ENCODE results near the gene SLC25A40. TPM values are rescaled to one million over a fixed set of nuclear protein-coding genes. Genes with fewer than 3 reads are reported as not detected.
"Not testable (repeated sequence)": the region's sequence is repeated elsewhere in the genome, so short reads cannot be mapped to it uniquely, and the experiment has no call there.

The SLC25A40 gene, protein sequence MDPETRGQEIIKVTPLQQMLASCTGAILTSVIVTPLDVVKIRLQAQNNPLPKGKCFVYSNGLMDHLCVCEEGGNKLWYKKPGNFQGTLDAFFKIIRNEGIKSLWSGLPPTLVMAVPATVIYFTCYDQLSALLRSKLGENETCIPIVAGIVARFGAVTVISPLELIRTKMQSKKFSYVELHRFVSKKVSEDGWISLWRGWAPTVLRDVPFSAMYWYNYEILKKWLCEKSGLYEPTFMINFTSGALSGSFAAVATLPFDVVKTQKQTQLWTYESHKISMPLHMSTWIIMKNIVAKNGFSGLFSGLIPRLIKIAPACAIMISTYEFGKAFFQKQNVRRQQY
- 10 to 100 TPM; 34.5 to 35.0 TPM for total RNA-seq

DNA sequence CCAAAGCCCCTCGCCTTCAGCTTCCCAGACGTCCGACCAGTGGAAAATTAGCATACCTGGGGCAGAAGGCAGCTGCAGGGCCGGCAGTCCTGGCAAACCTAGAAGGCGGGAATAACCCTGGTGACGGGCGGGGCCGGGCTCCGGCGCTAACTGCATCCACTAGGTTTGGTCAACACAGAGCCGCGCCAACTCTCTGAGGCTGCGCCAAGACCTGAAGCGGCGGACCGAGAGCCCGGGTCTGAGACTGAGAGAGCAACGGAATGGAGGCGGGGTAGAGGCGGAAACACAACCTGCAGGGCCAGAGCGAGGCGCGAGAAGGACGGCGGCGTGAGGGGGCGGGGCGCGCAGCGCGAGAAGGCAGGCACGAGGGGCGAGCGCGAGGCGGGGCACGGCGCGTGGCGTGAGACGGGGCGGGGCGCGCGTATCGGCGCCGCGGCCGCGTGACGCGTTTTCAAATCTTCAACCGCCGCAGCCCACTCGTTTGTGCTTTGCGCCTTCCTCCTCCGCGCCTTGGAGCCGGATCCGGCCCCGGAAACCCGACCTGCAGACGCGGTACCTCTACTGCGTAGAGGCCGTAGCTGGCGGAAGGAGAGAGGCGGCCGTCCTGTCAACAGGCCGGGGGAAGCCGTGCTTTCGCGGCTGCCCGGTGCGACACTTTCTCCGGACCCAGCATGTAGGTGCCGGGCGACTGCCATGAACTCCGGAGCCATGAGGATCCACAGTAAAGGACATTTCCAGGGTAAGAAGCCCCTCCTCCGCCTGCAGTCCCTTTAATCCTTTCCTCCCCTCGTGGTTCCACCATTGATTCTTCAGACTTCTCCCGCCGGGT lies at the start of gene SLC25A40, which contains the start of gene DBF4:
Gene SLC25A40 (minus strand): TSS at position 321 of the 829 bp plus-strand sequence. CDS start 17,633 bp downstream, outside the sequence.
Gene DBF4 (plus strand): TSS at position 454 of the 829 bp plus-strand sequence. CDS start 240 bp downstream, at position 694.
- ChIA-PET CTCF (interaction anchor here (0.9 to 1.5 kb wide), 2 partner anchors 26 to 58 kb away, joined by 3 to 6 read pairs; partner anchors contain the start of gene ADAM22), POLR2A (interaction anchor here (0.6 to 1.3 kb wide), 3 partner anchors 46 to 91 kb away, joined by 3 to 13 read pairs (median 5); partner anchors contain the start of gene ADAM22)

DNA sequence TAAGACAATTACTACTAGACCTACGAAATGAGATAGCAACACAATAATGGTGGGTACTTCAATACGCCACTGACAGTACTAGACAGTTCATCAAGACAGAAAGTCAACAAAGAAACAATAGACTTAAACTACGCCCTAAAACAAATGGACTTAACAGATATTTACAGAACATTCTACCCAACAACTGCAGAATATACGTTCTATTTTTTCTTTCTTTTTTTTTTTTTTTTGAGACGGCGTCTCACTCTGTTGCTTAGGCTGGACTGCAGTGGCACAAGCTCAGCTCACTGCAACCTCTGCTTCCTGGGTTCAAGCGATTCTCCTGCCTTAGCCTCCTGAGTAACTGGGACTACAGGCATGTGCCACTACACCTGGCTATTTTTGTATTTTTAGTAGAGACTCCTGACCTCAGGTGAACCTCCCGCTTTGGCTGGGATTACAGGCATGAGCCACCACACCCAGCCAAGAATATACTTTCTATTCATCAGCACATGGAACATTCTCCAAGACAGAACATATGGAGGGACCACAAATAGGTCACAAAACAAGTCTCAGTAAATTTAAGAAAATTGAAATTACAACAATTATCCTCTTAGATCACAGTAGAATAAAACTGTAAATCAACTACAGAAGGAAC lies 46.7 kb upstream of the SLC25A40 start:
- CTCF ChIA-PET, POLR2A ChIA-PET: not testable (repeated sequence)

- ChIA-PET POLR2A (no interaction called here), CTCF (no interaction called here)
Observed at GRCh38 chr7:87920578-87920977, 44.4 kb upstream of the SLC25A40 start.

DNA sequence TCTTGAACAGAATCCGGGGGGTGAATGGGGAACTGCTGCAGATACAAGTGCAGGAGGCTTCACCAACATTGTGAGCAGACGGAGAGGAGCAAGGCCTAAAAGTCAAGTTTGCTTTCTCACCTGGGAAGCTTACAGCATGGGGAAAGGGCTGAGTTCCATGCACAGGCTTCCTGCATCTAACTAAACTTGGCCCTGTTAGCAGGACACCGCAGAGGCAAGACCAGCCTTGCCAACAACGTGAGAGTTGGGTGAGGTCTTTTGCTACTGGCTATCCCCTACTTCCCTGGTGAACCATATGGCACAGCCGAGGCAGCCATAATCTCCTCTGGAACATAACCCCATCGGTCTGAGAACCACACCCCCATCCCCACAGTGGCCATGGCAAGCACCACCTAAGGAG lies 43.7 kb upstream of the SLC25A40 start:
- CTCF ChIA-PET, result no interaction called here
- POLR2A ChIA-PET, result no interaction called here

- ChIA-PET POLR2A (no interaction called here), CTCF (no interaction called here)
Observed at GRCh38 chr7:87918740-87919139, 42.6 kb upstream of the SLC25A40 start.

DNA sequence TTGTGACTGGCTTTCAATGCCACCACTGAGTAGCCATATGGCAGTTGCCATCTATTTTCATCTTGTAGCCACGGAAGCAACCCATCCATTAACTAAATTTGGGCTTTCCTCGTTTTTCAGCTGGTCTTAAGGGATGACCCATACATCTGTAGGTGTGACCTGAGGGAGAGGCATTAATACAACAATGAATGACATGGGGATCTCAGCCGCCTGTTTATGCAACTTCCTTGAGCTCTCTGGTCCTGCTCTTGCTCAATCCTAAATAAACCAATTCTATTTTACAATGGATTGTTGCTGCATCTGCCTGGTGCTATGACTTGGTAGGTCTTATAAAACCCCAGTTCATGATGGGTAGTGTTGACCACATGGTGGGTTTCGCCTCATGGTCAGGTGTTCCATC lies 36.0 kb upstream of the SLC25A40 start:
- CTCF ChIA-PET, result interaction anchor here (1.0 kb wide), 1 partner anchor 56 kb away, joined by 3 read pairs; no protein-coding TSS in a partner anchor
- POLR2A ChIA-PET, result no interaction called here

GRCh38 chr7:87908814-87909213 lies 32.7 kb upstream of the SLC25A40 start:
- CTCF ChIA-PET, POLR2A ChIA-PET: not testable (repeated sequence)

- CTCF ChIA-PET, POLR2A ChIA-PET: not testable (repeated sequence)
Observed at GRCh38 chr7:87907136-87907906, 31.2 kb upstream of the SLC25A40 start.

DNA sequence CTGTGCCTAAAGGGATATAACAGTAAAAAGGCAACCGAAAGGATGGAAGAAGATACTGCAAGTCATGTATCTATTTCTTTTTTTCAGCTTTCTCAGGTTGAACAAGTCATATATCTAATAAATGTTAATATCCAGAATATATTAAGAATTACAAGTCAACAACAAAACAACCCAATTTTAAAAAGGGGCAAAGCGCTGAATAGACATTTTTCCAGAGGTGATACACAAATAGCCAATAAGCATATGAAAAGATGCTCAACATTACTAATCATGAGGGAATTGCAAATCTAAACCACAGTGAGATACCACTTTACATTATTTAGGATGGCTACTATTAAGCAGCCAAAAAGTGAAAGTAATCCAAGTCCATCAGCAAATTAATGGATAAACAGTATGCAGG lies 23.1 kb upstream of the SLC25A40 start:
- CTCF ChIA-PET, result no interaction called here
- POLR2A ChIA-PET, result no interaction called here

- ChIA-PET POLR2A (no interaction called here), CTCF (no interaction called here)
Observed at GRCh38 chr7:87895363-87895762, 19.2 kb upstream of the SLC25A40 start.

DNA sequence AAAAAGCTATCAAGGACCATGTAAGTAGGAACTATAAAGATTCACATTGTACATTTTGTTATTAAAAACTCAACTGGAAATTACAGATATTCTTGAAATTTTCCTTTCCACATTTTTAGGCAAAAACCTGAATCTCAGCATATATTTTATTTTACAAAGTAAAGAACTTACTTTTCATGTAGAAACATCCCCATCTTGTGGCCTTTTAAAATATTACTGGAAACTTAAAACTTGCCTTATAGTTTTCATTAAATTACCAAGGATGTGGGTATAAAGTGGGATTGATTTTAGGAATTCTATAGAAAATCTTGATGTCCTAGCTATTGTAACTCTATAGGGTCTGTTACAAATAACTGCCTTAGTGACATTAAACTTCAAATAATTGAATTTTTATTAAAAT lies 10.7 kb upstream of the SLC25A40 start:
- POLR2A ChIA-PET, result no interaction called here
- CTCF ChIA-PET, result interaction anchor here (0.8 to 1.2 kb wide), 3 partner anchors 89 to 326 kb away, joined by 4 to 6 read pairs (median 5); no protein-coding TSS in a partner anchor

- ChIA-PET CTCF (no interaction called here), POLR2A (no interaction called here)
Observed at GRCh38 chr7:87885018-87885417, 8.9 kb upstream of the SLC25A40 start.

- ChIA-PET POLR2A (no interaction called here), CTCF (interaction anchor here (0.6 kb wide), 1 partner anchor 382 kb away, joined by 5 read pairs; no protein-coding TSS in a partner anchor)
Observed at GRCh38 chr7:87882151-87882937, 6.2 kb upstream of the SLC25A40 start.

DNA sequence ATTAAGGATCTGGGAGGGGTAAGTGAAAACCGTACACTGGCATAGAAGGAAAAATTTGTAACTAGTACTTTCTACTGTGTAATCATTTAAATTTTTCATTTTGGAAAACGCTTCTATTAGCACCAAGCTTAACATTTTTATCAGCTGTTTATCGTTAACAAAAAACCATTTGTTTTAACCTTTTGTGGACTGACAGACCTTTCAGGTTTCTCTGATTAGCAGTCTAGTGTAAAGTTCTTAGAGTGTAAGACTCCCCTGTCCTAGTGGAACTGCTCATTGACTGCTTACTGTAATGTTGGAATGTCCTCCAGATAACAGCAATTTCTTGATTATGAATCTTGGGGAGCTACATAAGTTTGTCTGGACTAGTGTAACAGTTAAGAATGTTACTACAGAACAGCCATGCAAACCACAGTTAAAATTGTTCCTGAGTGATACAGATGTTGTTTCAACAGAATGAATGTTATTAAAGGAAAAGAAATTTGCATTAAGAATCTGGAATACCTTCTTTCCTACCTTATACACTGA lies 2.1 kb upstream of the SLC25A40 start:
- POLR2A ChIA-PET, result no interaction called here
- CTCF ChIA-PET, result no interaction called here

- POLR2A ChIA-PET, result interaction anchor here (0.6 to 1.3 kb wide), 2 partner anchors 48 to 57 kb away, joined by 5 to 13 read pairs; partner anchors contain the start of gene ADAM22
- CTCF ChIA-PET, result no interaction called here
Observed at GRCh38 chr7:87877366-87878040, 1.3 kb upstream of the SLC25A40 start.

- CTCF ChIA-PET, result no interaction called here
- POLR2A ChIA-PET, result interaction anchor here (0.6 to 1.3 kb wide), 2 partner anchors 47 to 57 kb away, joined by 5 to 13 read pairs; partner anchors contain the start of gene ADAM22
Observed at GRCh38 chr7:87876869-87877234, 692 bp upstream of the SLC25A40 start.

- POLR2A ChIA-PET, result interaction anchor here (0.6 to 1.3 kb wide), 2 partner anchors 59 to 90 kb away, joined by 3 to 5 read pairs; partner anchors contain the start of gene ADAM22
Observed at GRCh38 chr7:87875151-87876039, 765 bp downstream of the SLC25A40 start.

More at GRCh38 chr7:87875151-87876039, 765 bp downstream of the SLC25A40 start:
- CTCF ChIA-PET, result interaction anchor here (0.9 to 1.5 kb wide), 2 partner anchors 25 to 59 kb away, joined by 3 to 6 read pairs; partner anchors contain the start of gene ADAM22
